ENCODE data around the gene PAPPA2.

Gene PAPPA2

GRCh38 chr1:176539018-176539417, 76.0 kb downstream of the PAPPA2 start:
- Histone ChIP-seq H3K4me1 (ENCODE audit: control insufficient read depth, insufficient read depth, low read length) (no peaks in the 10 kb centered on the region), H3K9me3 (ENCODE audit: control insufficient read depth, insufficient read depth, low read length) (no peaks in the 10 kb centered on the region), H3K9ac (ENCODE audit: low read depth, low read length) (no peak overlapping the region), H3K27me3 (ENCODE audit: control insufficient read depth, insufficient read depth, low read length) (no peaks in the 10 kb centered on the region), H3K4me3 (ENCODE audit: low read depth, low read length) (no peak overlapping the region), H3K36me3 (ENCODE audit: control insufficient read depth, insufficient read depth, low read length) (no peaks in the 10 kb centered on the region)

GRCh38 chr1:176540428-176540827, 77.5 kb downstream of the PAPPA2 start:
- Histone ChIP-seq H3K9me3 (ENCODE audit: control insufficient read depth, insufficient read depth, low read length) (no peaks in the 10 kb centered on the region), H3K4me1 (ENCODE audit: control insufficient read depth, insufficient read depth, low read length) (no peaks in the 10 kb centered on the region), H3K27me3 (ENCODE audit: control insufficient read depth, insufficient read depth, low read length) (no peaks in the 10 kb centered on the region), H3K9ac (ENCODE audit: low read depth, low read length) (no peak overlapping the region), H3K36me3 (ENCODE audit: control insufficient read depth, insufficient read depth, low read length) (no peaks in the 10 kb centered on the region), H3K4me3 (ENCODE audit: low read depth, low read length) (no peak overlapping the region)

- Histone ChIP-seq H3K9me3 (ENCODE audit: control insufficient read depth, insufficient read depth, low read length) (no peaks in the 10 kb centered on the region), H3K9ac (ENCODE audit: low read depth, low read length) (no peak overlapping the region), H3K36me3 (ENCODE audit: control insufficient read depth, insufficient read depth, low read length) (no peaks in the 10 kb centered on the region), H3K4me3 (ENCODE audit: low read depth, low read length) (no peak overlapping the region), H3K4me1 (ENCODE audit: control insufficient read depth, insufficient read depth, low read length) (no peaks in the 10 kb centered on the region), H3K27me3 (ENCODE audit: control insufficient read depth, insufficient read depth, low read length) (no peaks in the 10 kb centered on the region)
These were observed 78.7 kb downstream of the PAPPA2 start for GRCh38 chr1:176541663-176542062.

- no peaks in the 10 kb centered on the region for H3K4me1 ChIP-seq (ENCODE audit: control insufficient read depth, insufficient read depth, low read length)
- no peaks in the 10 kb centered on the region for H3K36me3 ChIP-seq (ENCODE audit: control insufficient read depth, insufficient read depth, low read length)
- no peak overlapping the region for H3K9ac ChIP-seq (ENCODE audit: low read depth, low read length)
- H3K27me3 ChIP-seq (ENCODE audit: control insufficient read depth, insufficient read depth, low read length), result no peaks in the 10 kb centered on the region
- H3K4me3 ChIP-seq (ENCODE audit: low read depth, low read length), result no peak overlapping the region
- no peaks in the 10 kb centered on the region for H3K9me3 ChIP-seq (ENCODE audit: control insufficient read depth, insufficient read depth, low read length)
These were observed 79.4 kb downstream of the PAPPA2 start for GRCh38 chr1:176542352-176542751.

- Histone ChIP-seq H3K4me3 (ENCODE audit: low read depth, low read length) (no peak overlapping the region), H3K4me1 (ENCODE audit: control insufficient read depth, insufficient read depth, low read length) (no peaks in the 10 kb centered on the region), H3K36me3 (ENCODE audit: control insufficient read depth, insufficient read depth, low read length) (no peaks in the 10 kb centered on the region), H3K9ac (ENCODE audit: low read depth, low read length) (no peak overlapping the region), H3K9me3 (ENCODE audit: control insufficient read depth, insufficient read depth, low read length) (no peaks in the 10 kb centered on the region), H3K27me3 (ENCODE audit: control insufficient read depth, insufficient read depth, low read length) (no peaks in the 10 kb centered on the region)
These were observed 80.6 kb downstream of the PAPPA2 start for GRCh38 chr1:176543360-176544129.

- Histone ChIP-seq H3K4me3 (ENCODE audit: low read depth, low read length) (no peak overlapping the region), H3K36me3 (ENCODE audit: control insufficient read depth, insufficient read depth, low read length) (no peaks in the 10 kb centered on the region), H3K9ac (ENCODE audit: low read depth, low read length) (no peak overlapping the region), H3K4me1 (ENCODE audit: control insufficient read depth, insufficient read depth, low read length) (no peaks in the 10 kb centered on the region), H3K9me3 (ENCODE audit: control insufficient read depth, insufficient read depth, low read length) (no peaks in the 10 kb centered on the region), H3K27me3 (ENCODE audit: control insufficient read depth, insufficient read depth, low read length) (no peaks in the 10 kb centered on the region)
These were observed 82.2 kb downstream of the PAPPA2 start for GRCh38 chr1:176545034-176545639.

GRCh38 chr1:176546825-176547224, 83.8 kb downstream of the PAPPA2 start:
- Histone ChIP-seq H3K9ac (ENCODE audit: low read depth, low read length) (no peak overlapping the region), H3K4me1 (ENCODE audit: control insufficient read depth, insufficient read depth, low read length) (peaks cover 8% of the 10 kb centered on the region), H3K27me3 (ENCODE audit: control insufficient read depth, insufficient read depth, low read length) (no peaks in the 10 kb centered on the region), H3K36me3 (ENCODE audit: control insufficient read depth, insufficient read depth, low read length) (no peaks in the 10 kb centered on the region), H3K4me3 (ENCODE audit: low read depth, low read length) (no peak overlapping the region), H3K9me3 (ENCODE audit: control insufficient read depth, insufficient read depth, low read length) (no peaks in the 10 kb centered on the region)

GRCh38 chr1:176551146-176551545, 88.2 kb downstream of the PAPPA2 start:
- Histone ChIP-seq H3K27me3 (ENCODE audit: control insufficient read depth, insufficient read depth, low read length) (peaks cover 7% of the 10 kb centered on the region), H3K4me1 (ENCODE audit: control insufficient read depth, insufficient read depth, low read length) (peaks cover 16% of the 10 kb centered on the region), H3K9ac (ENCODE audit: low read depth, low read length) (no peak overlapping the region), H3K36me3 (ENCODE audit: control insufficient read depth, insufficient read depth, low read length) (no peaks in the 10 kb centered on the region), H3K9me3 (ENCODE audit: control insufficient read depth, insufficient read depth, low read length) (no peaks in the 10 kb centered on the region), H3K4me3 (ENCODE audit: low read depth, low read length) (no peak overlapping the region)

GRCh38 chr1:176552217-176552991, 89.4 kb downstream of the PAPPA2 start:
- peak overlapping the region; percentile 38 for H3K4me3 ChIP-seq (ENCODE audit: low read depth, low read length)
- H3K36me3 ChIP-seq (ENCODE audit: control insufficient read depth, insufficient read depth, low read length), result no peaks in the 10 kb centered on the region
- no peaks in the 10 kb centered on the region for H3K9me3 ChIP-seq (ENCODE audit: control insufficient read depth, insufficient read depth, low read length)
- H3K9ac ChIP-seq (ENCODE audit: low read depth, low read length), result no peak overlapping the region
- H3K27me3 ChIP-seq (ENCODE audit: control insufficient read depth, insufficient read depth, low read length), result peaks cover 7% of the 10 kb centered on the region
- H3K4me1 ChIP-seq (ENCODE audit: control insufficient read depth, insufficient read depth, low read length), result peaks cover 16% of the 10 kb centered on the region

- peaks cover 7% of the 10 kb centered on the region for H3K27me3 ChIP-seq (ENCODE audit: control insufficient read depth, insufficient read depth, low read length)
These were observed 90.0 kb downstream of the PAPPA2 start for GRCh38 chr1:176552999-176553398.

GRCh38 chr1:176556288-176556687, 93.3 kb downstream of the PAPPA2 start:
- no peaks in the 10 kb centered on the region for H3K36me3 ChIP-seq (ENCODE audit: control insufficient read depth, insufficient read depth, low read length)
- peaks cover 10% of the 10 kb centered on the region for H3K4me1 ChIP-seq (ENCODE audit: control insufficient read depth, insufficient read depth, low read length)
- no peak overlapping the region for H3K4me3 ChIP-seq (ENCODE audit: low read depth, low read length)
- no peak overlapping the region for H3K9ac ChIP-seq (ENCODE audit: low read depth, low read length)
- H3K27me3 ChIP-seq (ENCODE audit: control insufficient read depth, insufficient read depth, low read length), result peaks cover 7% of the 10 kb centered on the region
- no peaks in the 10 kb centered on the region for H3K9me3 ChIP-seq (ENCODE audit: control insufficient read depth, insufficient read depth, low read length)

More at GRCh38 chr1:176552999-176553398, 90.0 kb downstream of the PAPPA2 start:
- Histone ChIP-seq H3K4me3 (ENCODE audit: low read depth, low read length) (peak overlapping the region; percentile 38), H3K9ac (ENCODE audit: low read depth, low read length) (no peak overlapping the region), H3K4me1 (ENCODE audit: control insufficient read depth, insufficient read depth, low read length) (peaks cover 16% of the 10 kb centered on the region), H3K36me3 (ENCODE audit: control insufficient read depth, insufficient read depth, low read length) (no peaks in the 10 kb centered on the region), H3K9me3 (ENCODE audit: control insufficient read depth, insufficient read depth, low read length) (no peaks in the 10 kb centered on the region)

All from iPS-15b (cell line).